GM18909 (cell line): Measurements from ENCODE around the gene POLA2.
"Not testable (repeated sequence)": the region's sequence is repeated elsewhere in the genome, so short reads cannot be mapped to it uniquely, and the experiment has no call there.

Experiments
- ATAC-seq: cut with Tn5 transposase; IDR thresholded peaks from one replicate; pipeline ENCODE4 v1.9.1; 2021; ENCODE audit warnings: mild to moderate bottlenecking; ENCODE audit not compliant: unreplicated experiment, poor library complexity

The POLA2 gene

GRCh38 chr11:65261591-65262380, at the start of gene POLA2:
POLA2 (plus strand) TSS chr11:65261962; CDS start chr11:65262293, 331 bp downstream.
- ATAC-seq: peak; percentile 80

- ATAC-seq: no peak
Measured at GRCh38 chr11:65212226-65212801, 49.4 kb upstream of the POLA2 start.

GRCh38 chr11:65213322-65214211, 48.2 kb upstream of the POLA2 start:
- no peak for ATAC-seq

- no peak for ATAC-seq
Measured at GRCh38 chr11:65214212-65214845, 47.4 kb upstream of the POLA2 start.

- no peak for ATAC-seq
Measured at GRCh38 chr11:65215441-65216076, 46.2 kb upstream of the POLA2 start.

- ATAC-seq: no peak
Measured at GRCh38 chr11:65216830-65217229, 44.9 kb upstream of the POLA2 start.

- ATAC-seq: no peak
Measured at GRCh38 chr11:65217441-65218423, 44.0 kb upstream of the POLA2 start.

GRCh38 chr11:65218446-65218845, 43.3 kb upstream of the POLA2 start:
- ATAC-seq: no peak

- ATAC-seq: no peak
Measured at GRCh38 chr11:65219930-65220213, 41.9 kb upstream of the POLA2 start.

GRCh38 chr11:65221026-65221425, 40.7 kb upstream of the POLA2 start:
- no peak for ATAC-seq

- no peak for ATAC-seq
Measured at GRCh38 chr11:65223011-65223410, 38.8 kb upstream of the POLA2 start.

- ATAC-seq: no peak
Measured at GRCh38 chr11:65224930-65225278, 36.9 kb upstream of the POLA2 start.

GRCh38 chr11:65225279-65226102, 36.3 kb upstream of the POLA2 start:
- ATAC-seq: no peak

GRCh38 chr11:65226103-65226442, 35.7 kb upstream of the POLA2 start:
- no peak for ATAC-seq

- no peak for ATAC-seq
Measured at GRCh38 chr11:65227879-65228278, 33.9 kb upstream of the POLA2 start.

GRCh38 chr11:65236194-65237059, 25.3 kb upstream of the POLA2 start:
- ATAC-seq: no peak

- not testable (repeated sequence) for ATAC-seq
Measured at GRCh38 chr11:65238302-65238701, 23.5 kb upstream of the POLA2 start.

- ATAC-seq: no peak
Measured at GRCh38 chr11:65241134-65241533, 20.6 kb upstream of the POLA2 start.
